Fibroblast of lung (primary cell): ENCODE results near the gene DNAH8. TPM values are rescaled to one million over a fixed set of nuclear protein-coding genes. Genes with fewer than 3 reads are reported as not detected.

Experiments used
- DNase-seq, 2 donors: peaks; one replicate each; pipeline versions ENCODE4 v3.0.0 to v3.0.0-alpha.2; 2010; ENCODE audit warnings: low read depth in 2 of 2
- H2AFZ ChIP-seq: 2 replicates; pipeline ENCODE4 v1.5.1; 2012; ENCODE audit warnings: low read length, control low read depth, inconsistent platforms
- H3K27ac ChIP-seq: 2 replicates; pipeline ENCODE4 v1.5.1; 2011; ENCODE audit warnings: low read length, control low read depth; ENCODE audit not compliant: insufficient read depth
- H3K27me3 ChIP-seq: 2 replicates; pipeline ENCODE4 v1.5.1; 2011; ENCODE audit warnings: mild to moderate bottlenecking, low read length; ENCODE audit not compliant: control insufficient read depth, insufficient read depth
- H3K36me3 ChIP-seq: 2 replicates; pipeline ENCODE4 v1.5.1; 2011; ENCODE audit warnings: low read length; ENCODE audit not compliant: control insufficient read depth, insufficient read depth
- H3K4me1 ChIP-seq: 2 replicates; pipeline ENCODE4 v1.5.1; 2011; ENCODE audit warnings: low read length; ENCODE audit not compliant: control insufficient read depth, insufficient read depth; ENCODE audit errors: extremely low read depth
- H3K4me2 ChIP-seq: 2 replicates; pipeline ENCODE4 v1.5.1; 2011; ENCODE audit warnings: low read length, control low read depth; ENCODE audit not compliant: insufficient read depth; ENCODE audit errors: extremely low read depth
- H3K4me3 ChIP-seq, 4 experiments: fragments of 200-600 bp in 1 of 4; sonication (generic) in 1 of 4; replicated peaks in 1 of 4; 2 replicates each; pipeline ENCODE4 v1.5.1; 2011 to 2016; ENCODE audit warnings: low read length in 4 of 4, low read depth in 3 of 4, mild to moderate bottlenecking in 3 of 4, control low read depth in 2 of 4, inconsistent platforms in 1 of 4, mixed read lengths in 1 of 4; ENCODE audit not compliant: insufficient read depth in 1 of 4; ENCODE audit errors: control extremely low read depth in 1 of 4
- H3K79me2 ChIP-seq: 2 replicates; pipeline ENCODE4 v1.5.1; 2012; ENCODE audit warnings: mild to moderate bottlenecking, low read length, inconsistent platforms; ENCODE audit not compliant: control insufficient read depth, insufficient read depth
- H3K9ac ChIP-seq: 2 replicates; pipeline ENCODE4 v1.5.1; 2011; ENCODE audit warnings: mild to moderate bottlenecking, low read length, control low read depth; ENCODE audit not compliant: insufficient read depth
- H3K9me3 ChIP-seq: 2 replicates; pipeline ENCODE4 v1.5.1; 2012; ENCODE audit warnings: low read depth, low read length; ENCODE audit not compliant: control insufficient read depth, insufficient read depth
- H4K20me1 ChIP-seq: 2 replicates; pipeline ENCODE4 v1.5.1; 2011; ENCODE audit warnings: low read length; ENCODE audit not compliant: control insufficient read depth, insufficient read depth; ENCODE audit errors: extremely low read depth
- EZH2 ChIP-seq: IDR thresholded peaks from 2 replicates; pipeline ENCODE4 v1.5.1; 2012; ENCODE audit warnings: low read length, control low read depth, mild to moderate bottlenecking; ENCODE audit errors: missing control alignments
- polyA plus RNA-seq, 2 donors: library from polyadenylated mRNA; depleted of rRNA in 1 of 2; stranded (reverse) in 1 of 2; unstranded in 1 of 2; fragments of >200 nt; gene quantifications; 2 replicates each; pipeline ENCODE4 v1.2.1, GENCODE V29; 2011 to 2012; ENCODE audit warnings: missing spikeins in 1 of 2
- total RNA-seq: library from RNA; depleted of rRNA; stranded (reverse); fragments of >200 nt; gene quantifications from 2 replicates; pipeline ENCODE4 v1.2.1, GENCODE V29; 2014
- TF ChIP-seq, protein P1 (sequence below), 2 donors: IDR thresholded peaks in 1 of 2; conservative IDR thresholded peaks in 1 of 2; 1 replicate in 1 of 2; 2 replicates in 1 of 2; pipeline ENCODE4 v1.5.1; 2011 to 2012; ENCODE audit warnings: low read length in 2 of 2, control low read depth in 1 of 2, inconsistent platforms in 1 of 2, low read depth in 1 of 2, mild to moderate bottlenecking in 1 of 2

DNAH8 gene
- total and polyA plus RNA-seq, 2 donors (not counting 1 experiment from before 2014, with no cell fraction given) = under 0.01 TPM; not detected in 1

DNA sequence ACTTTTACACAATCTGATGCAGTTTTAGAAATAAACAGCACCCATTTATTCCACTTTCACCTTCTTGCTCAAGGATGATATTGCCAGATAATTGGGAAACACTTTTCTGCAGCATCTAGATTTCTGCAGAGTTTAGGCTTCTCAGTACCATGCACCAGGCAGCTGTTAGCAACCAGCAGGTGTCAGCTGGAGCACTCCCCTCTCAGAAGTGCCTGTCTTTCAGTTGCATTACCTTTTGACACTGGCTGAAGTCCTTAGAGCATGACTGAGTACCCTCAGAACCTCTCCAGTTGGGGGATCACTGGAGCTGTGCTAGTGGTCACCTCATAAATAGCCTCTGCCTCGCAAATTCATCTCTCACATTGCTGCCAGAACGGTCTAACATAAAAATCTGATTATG, 91.2 kb downstream of the DNAH8 start:
- Histone ChIP-seq H3K27me3 (no peaks in the 10 kb centered on the region), H3K27ac (no peak overlapping the region), H2AFZ (no peak overlapping the region), H3K9me3 (no peaks in the 10 kb centered on the region), H3K4me2 (no peak overlapping the region), H4K20me1 (no peaks in the 10 kb centered on the region), H3K9ac (no peak overlapping the region), H3K4me1 (no peaks in the 10 kb centered on the region), H3K36me3 (no peaks in the 10 kb centered on the region), H3K79me2 (no peaks in the 10 kb centered on the region), H3K4me3 (no peak overlapping the region)
- DNase-seq = no peak
- TF ChIP-seq EZH2 = no peak
- TF ChIP-seq, protein P1, sequence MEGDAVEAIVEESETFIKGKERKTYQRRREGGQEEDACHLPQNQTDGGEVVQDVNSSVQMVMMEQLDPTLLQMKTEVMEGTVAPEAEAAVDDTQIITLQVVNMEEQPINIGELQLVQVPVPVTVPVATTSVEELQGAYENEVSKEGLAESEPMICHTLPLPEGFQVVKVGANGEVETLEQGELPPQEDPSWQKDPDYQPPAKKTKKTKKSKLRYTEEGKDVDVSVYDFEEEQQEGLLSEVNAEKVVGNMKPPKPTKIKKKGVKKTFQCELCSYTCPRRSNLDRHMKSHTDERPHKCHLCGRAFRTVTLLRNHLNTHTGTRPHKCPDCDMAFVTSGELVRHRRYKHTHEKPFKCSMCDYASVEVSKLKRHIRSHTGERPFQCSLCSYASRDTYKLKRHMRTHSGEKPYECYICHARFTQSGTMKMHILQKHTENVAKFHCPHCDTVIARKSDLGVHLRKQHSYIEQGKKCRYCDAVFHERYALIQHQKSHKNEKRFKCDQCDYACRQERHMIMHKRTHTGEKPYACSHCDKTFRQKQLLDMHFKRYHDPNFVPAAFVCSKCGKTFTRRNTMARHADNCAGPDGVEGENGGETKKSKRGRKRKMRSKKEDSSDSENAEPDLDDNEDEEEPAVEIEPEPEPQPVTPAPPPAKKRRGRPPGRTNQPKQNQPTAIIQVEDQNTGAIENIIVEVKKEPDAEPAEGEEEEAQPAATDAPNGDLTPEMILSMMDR (conservative IDR thresholded peaks at IDR 0.05 in 1 of 2, IDR thresholded peaks at IDR 0.05 in 1 of 2; ENCODE audit: low read depth in 1 of 2, low read length in 2 of 2) = no peak

DNA sequence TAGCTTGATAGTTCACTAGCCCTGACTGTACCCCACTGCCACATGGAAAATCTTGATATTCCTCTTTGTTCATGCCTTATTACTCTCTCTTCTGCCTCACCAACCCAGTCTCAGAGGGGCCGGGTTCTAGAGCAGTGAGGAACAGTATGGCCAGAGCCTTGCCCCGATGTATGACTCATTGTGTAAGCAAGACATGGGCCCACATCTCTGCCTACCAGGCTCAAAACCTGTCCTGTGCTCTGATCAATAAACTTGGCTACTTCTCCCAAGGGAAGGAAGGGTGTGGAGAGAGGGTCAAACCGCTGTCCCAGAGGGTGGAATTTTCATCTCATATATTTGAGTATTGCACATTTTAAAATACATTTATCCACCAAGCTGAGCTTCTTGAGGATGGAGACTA, 91.7 kb downstream of the DNAH8 start:
- H3K36me3 ChIP-seq = no peaks in the 10 kb centered on the region
- H3K4me1 ChIP-seq = no peaks in the 10 kb centered on the region
- TF ChIP-seq, protein P1 (conservative IDR thresholded peaks at IDR 0.05 in 1 of 2, IDR thresholded peaks at IDR 0.05 in 1 of 2; ENCODE audit: low read depth in 1 of 2, low read length in 2 of 2) = no peak
- TF ChIP-seq EZH2 = no peak
- H3K9me3 ChIP-seq = no peaks in the 10 kb centered on the region
- no peak for DNase-seq
- no peak overlapping the region for H2AFZ ChIP-seq
- no peak overlapping the region for H3K4me3 ChIP-seq
- no peaks in the 10 kb centered on the region for H4K20me1 ChIP-seq
- H3K79me2 ChIP-seq = no peaks in the 10 kb centered on the region
- H3K9ac ChIP-seq = no peak overlapping the region
- H3K27ac ChIP-seq = no peak overlapping the region
- H3K4me2 ChIP-seq = no peak overlapping the region
- H3K27me3 ChIP-seq = no peaks in the 10 kb centered on the region

DNA sequence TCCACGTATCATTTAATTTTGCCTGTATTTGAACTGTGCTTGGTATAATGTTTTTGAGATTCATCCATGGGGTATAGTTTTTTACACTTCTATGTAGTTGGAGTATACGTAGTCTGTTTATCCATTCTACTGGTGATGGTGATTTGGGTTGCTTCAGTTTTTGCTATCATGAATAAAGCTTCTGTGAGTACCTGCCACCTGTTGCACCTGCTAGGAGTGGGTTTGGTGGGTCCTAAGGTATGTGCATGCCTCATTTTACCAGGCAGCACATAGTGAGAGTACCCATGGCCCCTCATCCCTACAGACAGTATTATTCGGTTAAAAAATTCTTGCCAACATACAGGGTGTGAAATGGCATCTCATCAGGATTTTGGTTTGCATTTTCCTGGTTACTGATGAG, 92.9 kb downstream of the DNAH8 start:
- Histone ChIP-seq H3K4me2 (no peak overlapping the region), H3K9ac (no peak overlapping the region), H3K27me3 (no peaks in the 10 kb centered on the region), H3K27ac (no peak overlapping the region), H2AFZ (no peak overlapping the region), H3K79me2 (no peaks in the 10 kb centered on the region), H3K4me3 (no peak overlapping the region), H3K9me3 (no peaks in the 10 kb centered on the region), H4K20me1 (no peaks in the 10 kb centered on the region), H3K4me1 (no peaks in the 10 kb centered on the region), H3K36me3 (no peaks in the 10 kb centered on the region)
- no peak for TF ChIP-seq EZH2
- TF ChIP-seq, protein P1 (conservative IDR thresholded peaks at IDR 0.05 in 1 of 2, IDR thresholded peaks at IDR 0.05 in 1 of 2; ENCODE audit: low read depth in 1 of 2, low read length in 2 of 2) = no peak
- DNase-seq = no peak
